RWPE2 (cell line): Measurements from ENCODE around the gene DNHD1.
A peak's percentile ranks its signal among the peaks of the same experiment; 100 is the strongest.

Source experiments
- ATAC-seq: fragments of 200-7000 bp; cut with Tn5 transposase; 3 replicates; pipeline ENCODE4 v1.9.1; 2021; ENCODE audit warnings: low read depth
- DNase-seq: peaks from one replicate; pipeline ENCODE4 v3.0.0-alpha.2; 2020; ENCODE audit warnings: low spot score
- H3K27ac ChIP-seq: fragments of 450-650 bp; 2 replicates; pipeline ENCODE4 v1.5.1; 2017; ENCODE audit warnings: mild to moderate bottlenecking; ENCODE audit not compliant: poor library complexity, severe bottlenecking
- H3K27me3 ChIP-seq: fragments of 250-450 bp; sonication (Bioruptor Pico); 2 replicates; pipeline ENCODE4 v1.5.1; 2021; ENCODE audit warnings: mild to moderate bottlenecking, moderate library complexity; ENCODE audit not compliant: insufficient read depth, poor library complexity, severe bottlenecking
- H3K36me3 ChIP-seq: fragments of 250-450 bp; sonication (Bioruptor Pico); 2 replicates; pipeline ENCODE4 v1.5.1; 2020; ENCODE audit warnings: low read depth, mild to moderate bottlenecking, moderate library complexity
- H3K4me1 ChIP-seq: fragments of 250-450 bp; sonication (Bioruptor Pico); 2 replicates; pipeline ENCODE4 v1.5.1; 2021; ENCODE audit warnings: mild to moderate bottlenecking, moderate library complexity; ENCODE audit not compliant: insufficient read depth, poor library complexity, severe bottlenecking
- H3K4me3 ChIP-seq: fragments of 250-450 bp; sonication (Bioruptor Pico); 2 replicates; pipeline ENCODE4 v1.5.1; 2021; ENCODE audit warnings: mild to moderate bottlenecking, moderate library complexity; ENCODE audit not compliant: severe bottlenecking
- H3K9me3 ChIP-seq: fragments of 250-450 bp; sonication (Bioruptor Pico); 2 replicates; pipeline ENCODE4 v1.5.1; 2021; ENCODE audit warnings: mild to moderate bottlenecking, moderate library complexity; ENCODE audit not compliant: severe bottlenecking
- TF ChIP-seq, protein P1 (sequence below): fragments of 450-650 bp; IDR thresholded peaks from one replicate; pipeline ENCODE4 v1.5.1; 2017; ENCODE audit warnings: mild to moderate bottlenecking, moderate library complexity; ENCODE audit not compliant: poor library complexity, severe bottlenecking

Gene DNHD1

GRCh38 chr11:6609502-6610015, 112.5 kb downstream of the DNHD1 start:
- Histone ChIP-seq H3K4me3 (no peak overlapping the region), H3K4me1 (peaks cover 19% of the 10 kb centered on the region), H3K27me3 (no peaks in the 10 kb centered on the region), H3K9me3 (no peaks in the 10 kb centered on the region), H3K27ac (no peak overlapping the region), H3K36me3 (peaks cover 61% of the 10 kb centered on the region)
- DNase-seq (peak; percentile 26), ATAC-seq (no peak)
- TF ChIP-seq, protein P1, sequence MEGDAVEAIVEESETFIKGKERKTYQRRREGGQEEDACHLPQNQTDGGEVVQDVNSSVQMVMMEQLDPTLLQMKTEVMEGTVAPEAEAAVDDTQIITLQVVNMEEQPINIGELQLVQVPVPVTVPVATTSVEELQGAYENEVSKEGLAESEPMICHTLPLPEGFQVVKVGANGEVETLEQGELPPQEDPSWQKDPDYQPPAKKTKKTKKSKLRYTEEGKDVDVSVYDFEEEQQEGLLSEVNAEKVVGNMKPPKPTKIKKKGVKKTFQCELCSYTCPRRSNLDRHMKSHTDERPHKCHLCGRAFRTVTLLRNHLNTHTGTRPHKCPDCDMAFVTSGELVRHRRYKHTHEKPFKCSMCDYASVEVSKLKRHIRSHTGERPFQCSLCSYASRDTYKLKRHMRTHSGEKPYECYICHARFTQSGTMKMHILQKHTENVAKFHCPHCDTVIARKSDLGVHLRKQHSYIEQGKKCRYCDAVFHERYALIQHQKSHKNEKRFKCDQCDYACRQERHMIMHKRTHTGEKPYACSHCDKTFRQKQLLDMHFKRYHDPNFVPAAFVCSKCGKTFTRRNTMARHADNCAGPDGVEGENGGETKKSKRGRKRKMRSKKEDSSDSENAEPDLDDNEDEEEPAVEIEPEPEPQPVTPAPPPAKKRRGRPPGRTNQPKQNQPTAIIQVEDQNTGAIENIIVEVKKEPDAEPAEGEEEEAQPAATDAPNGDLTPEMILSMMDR: no peak

GRCh38 chr11:6610591-6610990, 113.5 kb downstream of the DNHD1 start:
- TF ChIP-seq, protein P1: no peak
- Histone ChIP-seq H3K27ac (peak overlapping the region; percentile 82), H3K4me3 (no peak overlapping the region), H3K27me3 (no peaks in the 10 kb centered on the region), H3K36me3 (peaks cover 58% of the 10 kb centered on the region), H3K9me3 (no peaks in the 10 kb centered on the region), H3K4me1 (peaks cover 19% of the 10 kb centered on the region)
- peak; percentile 44 for DNase-seq
- ATAC-seq: no peak

GRCh38 chr11:6611092-6611962, 114.2 kb downstream of the DNHD1 start:
- Histone ChIP-seq H3K36me3 (peaks cover 50% of the 10 kb centered on the region), H3K4me3 (peak overlapping the region; percentile 80), H3K4me1 (peaks cover 14% of the 10 kb centered on the region), H3K9me3 (no peaks in the 10 kb centered on the region), H3K27me3 (no peaks in the 10 kb centered on the region), H3K27ac (peak overlapping the region; percentile 82)
- peak; percentile 43 for DNase-seq
- ATAC-seq: peak; percentile 0; the same call in 2 of the 3 replicates
- TF ChIP-seq, protein P1: no peak

DNA sequence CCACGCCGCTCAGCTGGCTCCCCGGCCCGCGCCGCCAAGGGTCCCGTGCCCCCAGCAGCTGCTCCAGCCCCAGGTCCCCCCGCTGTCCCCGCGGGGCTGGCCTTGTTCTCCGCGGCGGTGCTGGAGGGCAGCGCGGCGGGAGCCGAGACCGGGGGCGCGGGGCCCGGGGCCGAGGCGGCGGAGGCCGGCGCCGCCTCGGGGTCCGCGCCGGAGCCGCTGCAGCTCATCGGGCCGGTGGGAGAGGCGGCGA, 114.8 kb downstream of the DNHD1 start:
- ATAC-seq (no peak), DNase-seq (no peak)
- Histone ChIP-seq H3K27me3 (no peaks in the 10 kb centered on the region), H3K4me1 (peaks cover 8% of the 10 kb centered on the region), H3K36me3 (peaks cover 46% of the 10 kb centered on the region), H3K27ac (peak overlapping the region; percentile 82), H3K4me3 (peak overlapping the region; percentile 80), H3K9me3 (no peaks in the 10 kb centered on the region)
- TF ChIP-seq, protein P1: no peak
